Trophoblast cell (in vitro differentiated cells and primary cell): ENCODE measurements around the gene SPOUT1.
A peak's percentile ranks its signal among the peaks of the same experiment; 100 is the strongest.

Experiments used
- DNase-seq, 2 donors: peaks; one replicate each; pipeline ENCODE4 v3.0.0-alpha.2; 2016
- H2AFZ ChIP-seq: 2 replicates; pipeline ENCODE4 v1.6.1; 2013; ENCODE audit warnings: low read length, moderate library complexity, mild to moderate bottlenecking; ENCODE audit not compliant: insufficient read depth, poor library complexity
- H2AK5ac ChIP-seq: 2 replicates; pipeline ENCODE4 v1.6.1; 2013; ENCODE audit warnings: mild to moderate bottlenecking, low read length
- H2BK120ac ChIP-seq: 2 replicates; pipeline ENCODE4 v1.6.1; 2013; ENCODE audit warnings: low read length, mild to moderate bottlenecking, moderate library complexity; ENCODE audit not compliant: insufficient read depth, poor library complexity
- H2BK12ac ChIP-seq: 2 replicates; pipeline ENCODE4 v1.6.1; 2013; ENCODE audit warnings: mild to moderate bottlenecking, low read length, moderate library complexity
- H2BK5ac ChIP-seq: 2 replicates; pipeline ENCODE4 v1.6.1; 2013; ENCODE audit warnings: low read length, low read depth, moderate library complexity, mild to moderate bottlenecking; ENCODE audit not compliant: poor library complexity
- H3K14ac ChIP-seq: 2 replicates; pipeline ENCODE4 v1.6.1; 2013; ENCODE audit warnings: mild to moderate bottlenecking, low read length
- H3K18ac ChIP-seq: 2 replicates; pipeline ENCODE4 v1.6.1; 2013; ENCODE audit warnings: mild to moderate bottlenecking, low read length
- H3K23ac ChIP-seq: 2 replicates; pipeline ENCODE4 v1.6.1; 2013; ENCODE audit warnings: low read length
- H3K27ac ChIP-seq: 2 replicates; pipeline ENCODE4 v1.5.1; 2013; ENCODE audit warnings: low read depth, mild to moderate bottlenecking, inconsistent platforms, low read length, moderate library complexity
- H3K27me3 ChIP-seq: 2 replicates; pipeline ENCODE4 v1.6.1; 2013; ENCODE audit warnings: inconsistent platforms, mild to moderate bottlenecking, low read length, moderate library complexity; ENCODE audit not compliant: insufficient read depth
- H3K36me3 ChIP-seq, 2 experiments: 1 replicate in 1 of 2; 2 replicates in 1 of 2; pipeline ENCODE4 v1.6.1; 2013; ENCODE audit warnings: low read length in 2 of 2, mild to moderate bottlenecking in 2 of 2, moderate library complexity in 1 of 2; ENCODE audit not compliant: insufficient read depth in 2 of 2, control insufficient read depth in 1 of 2
- H3K4ac ChIP-seq: 2 replicates; pipeline ENCODE4 v1.6.1; 2013; ENCODE audit warnings: low read depth, mild to moderate bottlenecking, low read length, moderate library complexity
- H3K4me1 ChIP-seq, 2 experiments: 1 replicate in 1 of 2; 2 replicates in 1 of 2; pipeline ENCODE4 v1.6.1; 2013; ENCODE audit warnings: low read length in 2 of 2, mild to moderate bottlenecking in 2 of 2, moderate library complexity in 1 of 2; ENCODE audit not compliant: insufficient read depth in 2 of 2, control insufficient read depth in 1 of 2
- H3K4me2 ChIP-seq: 2 replicates; pipeline ENCODE4 v1.6.1; 2013; ENCODE audit warnings: inconsistent platforms, mild to moderate bottlenecking, low read length, moderate library complexity
- H3K4me3 ChIP-seq: 2 replicates; pipeline ENCODE4 v1.5.1; 2013; ENCODE audit warnings: mild to moderate bottlenecking, low read depth, low read length, inconsistent platforms
- H3K79me1 ChIP-seq: one replicate; pipeline ENCODE4 v1.6.1; 2013; ENCODE audit warnings: low read length
- H3K79me2 ChIP-seq: 2 replicates; pipeline ENCODE4 v1.6.1; 2013; ENCODE audit warnings: low read length, mild to moderate bottlenecking; ENCODE audit not compliant: control insufficient read depth, insufficient read depth, poor library complexity
- H3K9ac ChIP-seq: 2 replicates; pipeline ENCODE4 v1.6.1; 2013; ENCODE audit warnings: mild to moderate bottlenecking, low read length
- H3K9me3 ChIP-seq: 2 replicates; pipeline ENCODE4 v1.6.1; 2013; ENCODE audit warnings: low read depth, mild to moderate bottlenecking, control low read depth, inconsistent platforms, low read length; ENCODE audit not compliant: insufficient read depth
- H4K12ac ChIP-seq: 2 replicates; pipeline ENCODE4 v1.6.1; 2013; ENCODE audit warnings: low read depth, mild to moderate bottlenecking, low read length, moderate library complexity
- H4K8ac ChIP-seq: 2 replicates; pipeline ENCODE4 v1.6.1; 2013; ENCODE audit warnings: low read depth, mild to moderate bottlenecking, low read length, moderate library complexity
- H4K91ac ChIP-seq: one replicate; pipeline ENCODE4 v1.6.1; 2013; ENCODE audit warnings: low read depth, mild to moderate bottlenecking, low read length, moderate library complexity
- WGBS: extraction: QIAGEN DNeasy Blood & Tissue Kit; methylation state at CpG from one replicate; pipeline ENCODE4 v1.1.7; 2013; ENCODE audit warnings: missing lambda C conversion rate; ENCODE audit not compliant: insufficient read length, insufficient coverage; ENCODE audit errors: extremely low coverage; 5-methylcytosine and 5-hydroxymethylcytosine counted together

Gene SPOUT1

GRCh38 chr9:128836509-128837145, 7.0 kb upstream of the SPOUT1 start:
- H2AFZ ChIP-seq, result no peak overlapping the region
- no peak overlapping the region for H4K91ac ChIP-seq
- no peak overlapping the region for H3K4me3 ChIP-seq
- H2BK120ac ChIP-seq, result no peak overlapping the region
- no peak overlapping the region for H2AK5ac ChIP-seq
- H3K9me3 ChIP-seq, result peaks cover 2% of the 10 kb centered on the region
- H2BK5ac ChIP-seq, result no peak overlapping the region
- no peak overlapping the region for H3K23ac ChIP-seq
- H4K12ac ChIP-seq, result no peak overlapping the region
- peaks cover 5 to 8% of the 10 kb centered on the region in 2 experiments for H3K36me3 ChIP-seq
- no peaks in the 10 kb centered on the region for H3K79me2 ChIP-seq
- no peak overlapping the region for H3K4me2 ChIP-seq
- no peak overlapping the region for H4K8ac ChIP-seq
- H3K4ac ChIP-seq, result no peak overlapping the region
- no peaks in the 10 kb centered on the region for H3K27me3 ChIP-seq
- H3K18ac ChIP-seq, result no peak overlapping the region
- no peak overlapping the region for H3K14ac ChIP-seq
- no peak overlapping the region for H3K9ac ChIP-seq
- WGBS, result no CpG with 5 or more reads among the region's 14 CpGs
- peaks cover 8 to 9% of the 10 kb centered on the region in 2 experiments for H3K4me1 ChIP-seq
- DNase-seq, result no peak
- no peak overlapping the region for H2BK12ac ChIP-seq
- H3K79me1 ChIP-seq, result no peaks in the 10 kb centered on the region
- H3K27ac ChIP-seq, result no peak overlapping the region

- H3K36me3 ChIP-seq, result peaks cover 5 to 8% of the 10 kb centered on the region in 2 experiments
- H3K27me3 ChIP-seq, result no peaks in the 10 kb centered on the region
- peaks cover 2% of the 10 kb centered on the region for H3K9me3 ChIP-seq
- no peak overlapping the region for H3K4me2 ChIP-seq
- H2BK5ac ChIP-seq, result no peak overlapping the region
- no peak overlapping the region for H2AFZ ChIP-seq
- H2BK12ac ChIP-seq, result no peak overlapping the region
- peak; percentile 61 to 74 for DNase-seq
- no peaks in the 10 kb centered on the region for H3K79me2 ChIP-seq
- no peaks in the 10 kb centered on the region for H3K79me1 ChIP-seq
- H2AK5ac ChIP-seq, result no peak overlapping the region
- no peak overlapping the region for H4K91ac ChIP-seq
- H3K4ac ChIP-seq, result no peak overlapping the region
- H3K4me3 ChIP-seq, result no peak overlapping the region
- no peak overlapping the region for H2BK120ac ChIP-seq
- no peak overlapping the region for H3K23ac ChIP-seq
- H3K4me1 ChIP-seq, result peaks cover 8 to 9% of the 10 kb centered on the region in 2 experiments
- H3K14ac ChIP-seq, result no peak overlapping the region
- H4K12ac ChIP-seq, result no peak overlapping the region
- H3K27ac ChIP-seq, result no peak overlapping the region
- no peak overlapping the region for H3K9ac ChIP-seq
- no peak overlapping the region for H4K8ac ChIP-seq
- no CpG with 5 or more reads among the region's 28 CpGs for WGBS
- H3K18ac ChIP-seq, result no peak overlapping the region
These were observed 5.9 kb upstream of the SPOUT1 start for GRCh38 chr9:128835246-128836210.

- H3K14ac ChIP-seq, result no peak overlapping the region
- peaks cover 3% of the 10 kb centered on the region for H3K79me1 ChIP-seq
- H3K27me3 ChIP-seq, result no peaks in the 10 kb centered on the region
- no peak overlapping the region for H3K23ac ChIP-seq
- no peak overlapping the region for H3K9ac ChIP-seq
- H2AFZ ChIP-seq, result no peak overlapping the region
- H3K9me3 ChIP-seq, result peaks cover 2% of the 10 kb centered on the region
- H3K4ac ChIP-seq, result no peak overlapping the region
- no peak overlapping the region for H2BK5ac ChIP-seq
- H3K4me3 ChIP-seq, result no peak overlapping the region
- H2BK12ac ChIP-seq, result no peak overlapping the region
- H4K91ac ChIP-seq, result no peak overlapping the region
- H3K36me3 ChIP-seq, result peaks cover 5 to 8% of the 10 kb centered on the region in 2 experiments
- H3K27ac ChIP-seq, result no peak overlapping the region
- no CpG with 5 or more reads among the region's 10 CpGs for WGBS
- peaks cover 7% of the 10 kb centered on the region for H3K79me2 ChIP-seq
- DNase-seq, result no peak
- H4K8ac ChIP-seq, result no peak overlapping the region
- H4K12ac ChIP-seq, result no peak overlapping the region
- no peak overlapping the region for H3K4me2 ChIP-seq
- peaks cover 14 to 16% of the 10 kb centered on the region in 2 experiments for H3K4me1 ChIP-seq
- no peak overlapping the region for H2AK5ac ChIP-seq
- H2BK120ac ChIP-seq, result no peak overlapping the region
- no peak overlapping the region for H3K18ac ChIP-seq
These were observed 4.1 kb upstream of the SPOUT1 start for GRCh38 chr9:128833696-128834095.

- Histone ChIP-seq H3K36me3 (peaks cover 32 to 38% of the 10 kb centered on the region in 2 experiments), H3K9ac (peak overlapping the region; percentile 82), H4K8ac (peak overlapping the region; percentile 94), H3K4me3 (peak overlapping the region; percentile 79), H3K18ac (peak overlapping the region; percentile 45), H3K23ac (no peak overlapping the region), H2BK5ac (no peak overlapping the region), H3K79me2 (peaks cover 7% of the 10 kb centered on the region), H2BK12ac (no peak overlapping the region), H3K4me1 (peaks cover 5 to 11% of the 10 kb centered on the region in 2 experiments), H3K27ac (no peak overlapping the region), H2AFZ (peak overlapping the region; percentile 96), H3K79me1 (peaks cover 3% of the 10 kb centered on the region), H3K4ac (peak overlapping the region; percentile 22), H2BK120ac (peak overlapping the region; percentile 34), H4K12ac (peak overlapping the region; percentile 89), H3K9me3 (peaks cover 2% of the 10 kb centered on the region), H3K27me3 (no peaks in the 10 kb centered on the region), H2AK5ac (peak overlapping the region; percentile 27), H3K14ac (peak overlapping the region; percentile 81), H4K91ac (peak overlapping the region; percentile 65), H3K4me2 (peak overlapping the region; percentile 93)
- DNase-seq, result no peak
- WGBS, result no CpG with 5 or more reads among the region's 18 CpGs
These were observed 708 bp downstream of the SPOUT1 start for GRCh38 chr9:128828719-128829452.
